ENCODE results near the gene ABCC4. TPM values are rescaled to one million over a fixed set of nuclear protein-coding genes. Genes with fewer than 3 reads are reported as not detected.

The ABCC4 gene
- total and polyA plus RNA-seq, 2 of the 13 experiments (the other 11 are each of a cell fraction or from before 2014, with no cell fraction given): 4.2 to 11.3 TPM

DNA sequence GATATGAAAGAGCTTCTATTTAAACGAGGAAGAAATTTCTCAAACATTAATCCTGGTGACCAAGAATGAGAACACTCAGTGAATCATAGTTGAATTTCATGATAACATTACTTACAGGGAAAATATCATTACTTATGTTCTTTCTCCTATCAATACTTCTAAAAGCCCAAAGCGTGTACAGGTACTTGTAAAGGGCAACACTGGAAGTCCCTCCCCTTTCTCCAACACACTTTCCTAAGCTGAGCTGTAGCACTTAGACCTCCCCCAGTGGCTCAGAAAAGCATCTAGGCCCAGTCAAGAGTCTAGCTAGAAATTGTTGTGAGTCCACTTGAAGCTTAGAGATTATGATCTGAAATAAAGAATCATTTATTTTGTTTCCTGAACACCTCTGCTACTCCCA, 150.7 kb downstream of the ABCC4 start:
- no peaks in the 10 kb centered on the region for H3K27me3 ChIP-seq (ENCODE audit: control insufficient read depth in 1 of 2, insufficient read depth in 2 of 2, low read length in 2 of 2)
- H3K79me2 ChIP-seq (ENCODE audit: insufficient read depth, low read length): no peaks in the 10 kb centered on the region
- no peak overlapping the region for H3K27ac ChIP-seq (ENCODE audit: extremely low read length, insufficient read depth, low read length)
- H3K9me3 ChIP-seq (ENCODE audit: low read length): no peaks in the 10 kb centered on the region
- ChIA-PET CTCF (ENCODE audit: low intra/inter-chr PET ratio, low total read pairs) (no interaction called here), POLR2A (interaction anchor here (1.1 kb wide), 1 partner anchor 9 kb away, joined by 4 read pairs; no protein-coding TSS in a partner anchor)
- TF ChIP-seq SOX13 (IDR thresholded peaks at IDR 0.05) (no peak), SOX13 (CRISPR knock-in tag; conservative IDR thresholded peaks at IDR 0.05 in 1 of 2, IDR thresholded peaks at IDR 0.05 in 1 of 2) (no peak), NRL (CRISPR knock-in tag; IDR thresholded peaks at IDR 0.05; ENCODE audit: borderline replicate concordance) (no peak), ATF7 (IDR thresholded peaks at IDR 0.05) (no peak), ATF7 (CRISPR knock-in tag; IDR thresholded peaks at IDR 0.05) (no peak), ZNF446 (CRISPR knock-in tag; IDR thresholded peaks at IDR 0.05) (no peak), ZNF367 (CRISPR knock-in tag; IDR thresholded peaks at IDR 0.05; ENCODE audit: borderline replicate concordance) (no peak)
- intact Hi-C loops (cut with micrococcal nuclease; ENCODE audit: unreplicated experiment): no loop called here
- no peak overlapping the region; the same call in 1 of the 2 replicates for H3K9ac ChIP-seq (ENCODE audit: insufficient read depth, low read depth, low read length)
- DNase-seq (ENCODE audit: low spot score) (peak; percentile 7), FAIRE-seq (no peak), ATAC-seq (peak; percentile 60)
- in situ Hi-C loops (cut with HindIII; ENCODE audit: extremely low pct_ligation_motif_present, low pct_unique_long_range_greater_than_20kb): loop anchor here (25.0 kb wide), 1 partner anchor 463 kb away; no protein-coding TSS in a partner anchor
- H3K4me1 ChIP-seq (ENCODE audit: insufficient read depth, low read length): peaks cover 29% of the 10 kb centered on the region
- H4K20me1 ChIP-seq (ENCODE audit: insufficient read depth, low read length): no peaks in the 10 kb centered on the region
- no peak overlapping the region for H2AFZ ChIP-seq (ENCODE audit: low read length)
- peak overlapping the region; percentile 32; the same call in 1 of the 2 replicates for H3K4me2 ChIP-seq (ENCODE audit: low read depth, low read length)
- no peak overlapping the region for H3K4me3 ChIP-seq (replicated peaks in 1 of 3; ENCODE audit: insufficient read depth in 1 of 3, low read depth in 2 of 3, low read length in 3 of 3)
- no TSS peak for BruUV-seq (replicated peaks)
- no peaks in the 10 kb centered on the region for H3K36me3 ChIP-seq (replicated peaks in 1 of 2; ENCODE audit: control insufficient read depth in 1 of 2, insufficient read depth in 2 of 2, low read length in 2 of 2)
- WGBS (ENCODE audit: low lambda C conversion rate): 44% methylated on average over 2 of the region's 2 CpGs

DNA sequence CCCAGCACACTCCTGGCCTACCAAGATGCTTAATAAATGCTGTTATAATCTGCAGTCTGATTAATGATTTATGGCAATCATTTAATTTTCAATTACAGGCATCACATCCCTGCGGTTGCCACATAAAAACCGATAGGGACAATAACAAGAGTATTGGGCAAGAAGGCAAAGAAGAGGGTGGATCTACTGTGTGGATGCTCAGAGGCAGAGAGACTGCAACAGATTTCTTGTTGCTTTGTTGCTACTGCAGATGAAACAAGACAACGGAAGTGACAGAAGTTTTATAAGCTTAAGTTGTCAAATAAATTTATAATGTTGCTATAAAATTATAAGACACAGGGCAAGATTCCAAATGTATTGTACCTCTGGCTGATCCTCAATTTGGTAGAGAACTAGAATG, 154.8 kb downstream of the ABCC4 start:
- H2AFZ ChIP-seq (ENCODE audit: low read length): no peak overlapping the region
- H3K4me2 ChIP-seq (ENCODE audit: low read depth, low read length): no peak overlapping the region
- no peaks in the 10 kb centered on the region for H3K9me3 ChIP-seq (ENCODE audit: low read length)
- TF ChIP-seq MXD4 (CRISPR knock-in tag; IDR thresholded peaks at IDR 0.05) (no peak), ZNF331 (CRISPR knock-in tag; IDR thresholded peaks at IDR 0.05) (no peak), POLR2AphosphoS5 (IDR thresholded peaks at IDR 0.05; ENCODE audit: low read depth, low read length) (no peak), ZNF678 (CRISPR knock-in tag; IDR thresholded peaks at IDR 0.05) (no peak), NFIB (CRISPR knock-in tag; IDR thresholded peaks at IDR 0.05; ENCODE audit: borderline replicate concordance) (no peak), KAT2B (IDR thresholded peaks at IDR 0.05; ENCODE audit: borderline replicate concordance, low read depth, low read length) (no peak), KLF13 (CRISPR knock-in tag; IDR thresholded peaks at IDR 0.05) (no peak)
- TF ChIP-seq, protein P1, sequence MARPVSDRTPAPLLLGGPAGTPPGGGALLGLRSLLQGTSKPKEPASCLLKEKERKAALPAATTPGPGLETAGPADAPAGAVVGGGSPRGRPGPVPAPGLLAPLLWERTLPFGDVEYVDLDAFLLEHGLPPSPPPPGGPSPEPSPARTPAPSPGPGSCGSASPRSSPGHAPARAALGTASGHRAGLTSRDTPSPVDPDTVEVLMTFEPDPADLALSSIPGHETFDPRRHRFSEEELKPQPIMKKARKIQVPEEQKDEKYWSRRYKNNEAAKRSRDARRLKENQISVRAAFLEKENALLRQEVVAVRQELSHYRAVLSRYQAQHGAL (CRISPR knock-in tag; IDR thresholded peaks at IDR 0.05; ENCODE audit: not compliant biosample characterization): no peak
- TF ChIP-seq, protein P2, sequence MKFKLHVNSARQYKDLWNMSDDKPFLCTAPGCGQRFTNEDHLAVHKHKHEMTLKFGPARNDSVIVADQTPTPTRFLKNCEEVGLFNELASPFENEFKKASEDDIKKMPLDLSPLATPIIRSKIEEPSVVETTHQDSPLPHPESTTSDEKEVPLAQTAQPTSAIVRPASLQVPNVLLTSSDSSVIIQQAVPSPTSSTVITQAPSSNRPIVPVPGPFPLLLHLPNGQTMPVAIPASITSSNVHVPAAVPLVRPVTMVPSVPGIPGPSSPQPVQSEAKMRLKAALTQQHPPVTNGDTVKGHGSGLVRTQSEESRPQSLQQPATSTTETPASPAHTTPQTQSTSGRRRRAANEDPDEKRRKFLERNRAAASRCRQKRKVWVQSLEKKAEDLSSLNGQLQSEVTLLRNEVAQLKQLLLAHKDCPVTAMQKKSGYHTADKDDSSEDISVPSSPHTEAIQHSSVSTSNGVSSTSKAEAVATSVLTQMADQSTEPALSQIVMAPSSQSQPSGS (CRISPR knock-in tag; IDR thresholded peaks at IDR 0.05): no peak
- peaks cover 18% of the 10 kb centered on the region for H3K4me1 ChIP-seq (ENCODE audit: insufficient read depth, low read length)
- CTCF ChIA-PET (ENCODE audit: low intra/inter-chr PET ratio, low total read pairs): no interaction called here
- H3K4me3 ChIP-seq (replicated peaks in 1 of 3; ENCODE audit: insufficient read depth in 1 of 3, low read depth in 2 of 3, low read length in 3 of 3): no peak overlapping the region
- no peak overlapping the region for H3K9ac ChIP-seq (ENCODE audit: insufficient read depth, low read depth, low read length)
- no peaks in the 10 kb centered on the region for H4K20me1 ChIP-seq (ENCODE audit: insufficient read depth, low read length)
- intact Hi-C loops (cut with micrococcal nuclease; ENCODE audit: unreplicated experiment) (no loop called here), in situ Hi-C loops (cut with HindIII; ENCODE audit: extremely low pct_ligation_motif_present, low pct_unique_long_range_greater_than_20kb) (no loop called here)
- H3K79me2 ChIP-seq (ENCODE audit: insufficient read depth, low read length): no peaks in the 10 kb centered on the region
- H3K27me3 ChIP-seq (ENCODE audit: control insufficient read depth in 1 of 2, insufficient read depth in 2 of 2, low read length in 2 of 2): no peaks in the 10 kb centered on the region
- 85% methylated on average over 3 of the region's 3 CpGs for WGBS (ENCODE audit: low lambda C conversion rate)
- DNase-seq (ENCODE audit: low spot score) (no peak), ATAC-seq (no peak), FAIRE-seq (no peak)
- BruUV-seq (replicated peaks): no TSS peak
- POLR2A ChIA-PET: no interaction called here
- H3K27ac ChIP-seq (ENCODE audit: extremely low read length, insufficient read depth, low read length): no peak overlapping the region
- no peaks in the 10 kb centered on the region for H3K36me3 ChIP-seq (replicated peaks in 1 of 2; ENCODE audit: control insufficient read depth in 1 of 2, insufficient read depth in 2 of 2, low read length in 2 of 2)

Measured in HepG2 (cell line).